HG03066 (cell line): ENCODE results near the gene KRT1.

ENCODE experiments used
- ATAC-seq: cut with Tn5 transposase; IDR thresholded peaks from one replicate; pipeline ENCODE4 v1.9.1; 2021; ENCODE audit warnings: low read depth; ENCODE audit not compliant: unreplicated experiment

Gene KRT1

GRCh38 chr12:52643233-52644077 is 36.8 kb downstream of the KRT1 start:
- no peak for ATAC-seq

- ATAC-seq = no peak
Measured at GRCh38 chr12:52641468-52641867, 38.7 kb downstream of the KRT1 start.

- no peak for ATAC-seq
Measured at GRCh38 chr12:52637299-52637698, 42.9 kb downstream of the KRT1 start.

- ATAC-seq = no peak
Measured at GRCh38 chr12:52636592-52637258, 43.5 kb downstream of the KRT1 start.

- ATAC-seq = no peak
Measured at GRCh38 chr12:52636189-52636588, 44.0 kb downstream of the KRT1 start.

GRCh38 chr12:52634266-52635056 is 45.7 kb downstream of the KRT1 start:
- no peak for ATAC-seq

GRCh38 chr12:52633383-52633782 is 46.8 kb downstream of the KRT1 start:
- ATAC-seq = no peak

GRCh38 chr12:52632656-52633055 is 47.6 kb downstream of the KRT1 start:
- no peak for ATAC-seq

- no peak for ATAC-seq
Measured at GRCh38 chr12:52631676-52632459, 48.3 kb downstream of the KRT1 start.

GRCh38 chr12:52631264-52631663 is 48.9 kb downstream of the KRT1 start:
- ATAC-seq = no peak

- no peak for ATAC-seq
Measured at GRCh38 chr12:52630599-52631200, 49.5 kb downstream of the KRT1 start.

GRCh38 chr12:52630008-52630500 is 50.2 kb downstream of the KRT1 start:
- no peak for ATAC-seq

GRCh38 chr12:52629281-52630007 is 50.8 kb downstream of the KRT1 start:
- ATAC-seq = no peak

- ATAC-seq = no peak
Measured at GRCh38 chr12:52628841-52629240, 51.4 kb downstream of the KRT1 start.

- no peak for ATAC-seq
Measured at GRCh38 chr12:52628111-52628507, 52.1 kb downstream of the KRT1 start.

- ATAC-seq = no peak
Measured at GRCh38 chr12:52627395-52628110, 52.7 kb downstream of the KRT1 start.
